ENCODE results near the gene NUAK2. TPM values are rescaled to one million over a fixed set of nuclear protein-coding genes. Genes with fewer than 3 reads are reported as not detected.
A peak's percentile ranks its signal among the peaks of the same experiment; 100 is the strongest.

NUAK2 gene
- total and polyA plus RNA-seq, 2 donors from 2014 or later: 15.1 to 19.4 TPM

GRCh38 chr1:205350691-205351141 lies 29.2 kb upstream of the NUAK2 start:
- DNase-seq (no peak), FAIRE-seq (no peak)
- intact Hi-C loops (cut with DNase I): no loop called here
- Histone ChIP-seq H3K36me3 (ENCODE audit: control insufficient read depth in 2 of 3, insufficient read depth in 3 of 3, low read length in 3 of 3) (no peaks in the 10 kb centered on the region), H3K9ac (ENCODE audit: low read length in 3 of 3) (no peak overlapping the region), H3K4me3 (ENCODE audit: low read length in 3 of 3) (no peak overlapping the region), H3K4me1 (ENCODE audit: control insufficient read depth in 2 of 3, insufficient read depth in 2 of 3, low read depth in 1 of 3, low read length in 3 of 3) (peaks cover 0 to 2% (median 0%) of the 10 kb centered on the region in 3 donors), H3K9me3 (ENCODE audit: control insufficient read depth in 2 of 3, insufficient read depth in 1 of 3, low read length in 3 of 3) (no peaks in the 10 kb centered on the region), H3K27me3 (ENCODE audit: control insufficient read depth, insufficient read depth, low read length) (no peaks in the 10 kb centered on the region), H3K27ac (ENCODE audit: low read depth in 2 of 2, low read length in 2 of 2) (no peak overlapping the region)
- no peak for TF ChIP-seq CTCF (IDR thresholded peaks at IDR 0.05; ENCODE audit: borderline replicate concordance, extremely low read depth, insufficient read depth)

- peaks cover 0 to 1% (median 0%) of the 10 kb centered on the region in 3 donors for H3K4me1 ChIP-seq (ENCODE audit: control insufficient read depth in 2 of 3, insufficient read depth in 2 of 3, low read depth in 1 of 3, low read length in 3 of 3)
- no peak overlapping the region for H3K9ac ChIP-seq (ENCODE audit: low read length in 3 of 3)
- no peaks in the 10 kb centered on the region for H3K36me3 ChIP-seq (ENCODE audit: control insufficient read depth in 2 of 3, insufficient read depth in 3 of 3, low read length in 3 of 3)
- no peak overlapping the region for H3K4me3 ChIP-seq (ENCODE audit: low read length in 3 of 3)
- DNase-seq (no peak), FAIRE-seq (no peak)
- no peaks in the 10 kb centered on the region for H3K9me3 ChIP-seq (ENCODE audit: control insufficient read depth in 2 of 3, insufficient read depth in 1 of 3, low read length in 3 of 3)
- TF ChIP-seq CTCF (IDR thresholded peaks at IDR 0.05; ENCODE audit: borderline replicate concordance, extremely low read depth, insufficient read depth): no peak
- intact Hi-C loops (cut with DNase I): no loop called here
- H3K27ac ChIP-seq (ENCODE audit: low read depth in 2 of 2, low read length in 2 of 2): no peak overlapping the region
- no peaks in the 10 kb centered on the region for H3K27me3 ChIP-seq (ENCODE audit: control insufficient read depth, insufficient read depth, low read length)
Observed at GRCh38 chr1:205350124-205350523, 28.6 kb upstream of the NUAK2 start.

- TF ChIP-seq CTCF (IDR thresholded peaks at IDR 0.05; ENCODE audit: borderline replicate concordance, extremely low read depth, insufficient read depth): no peak
- no peaks in the 10 kb centered on the region for H3K36me3 ChIP-seq (ENCODE audit: control insufficient read depth in 2 of 3, insufficient read depth in 3 of 3, low read length in 3 of 3)
- no peak overlapping the region for H3K27ac ChIP-seq (ENCODE audit: low read depth in 2 of 2, low read length in 2 of 2)
- H3K27me3 ChIP-seq (ENCODE audit: control insufficient read depth, insufficient read depth, low read length): no peaks in the 10 kb centered on the region
- no peak for FAIRE-seq
- no peak overlapping the region for H3K4me3 ChIP-seq (ENCODE audit: low read length in 3 of 3)
- H3K9me3 ChIP-seq (ENCODE audit: control insufficient read depth in 2 of 3, insufficient read depth in 1 of 3, low read length in 3 of 3): no peaks in the 10 kb centered on the region
- peak in 1 of 5 donors; percentile 37 for DNase-seq
- no peak overlapping the region for H3K9ac ChIP-seq (ENCODE audit: low read length in 3 of 3)
- H3K4me1 ChIP-seq (ENCODE audit: control insufficient read depth in 2 of 3, insufficient read depth in 2 of 3, low read depth in 1 of 3, low read length in 3 of 3): peaks cover 0 to 3% (median 0%) of the 10 kb centered on the region in 3 donors
- intact Hi-C loops (cut with DNase I): no loop called here
Observed at GRCh38 chr1:205348554-205349487, 27.3 kb upstream of the NUAK2 start.
